ENCODE data around the gene YBEY.

- no peak for TF ChIP-seq EP300 (IDR thresholded peaks at IDR 0.05)
- TF ChIP-seq POLR2A (IDR thresholded peaks at IDR 0.05): no peak
- TF ChIP-seq, protein P1, sequence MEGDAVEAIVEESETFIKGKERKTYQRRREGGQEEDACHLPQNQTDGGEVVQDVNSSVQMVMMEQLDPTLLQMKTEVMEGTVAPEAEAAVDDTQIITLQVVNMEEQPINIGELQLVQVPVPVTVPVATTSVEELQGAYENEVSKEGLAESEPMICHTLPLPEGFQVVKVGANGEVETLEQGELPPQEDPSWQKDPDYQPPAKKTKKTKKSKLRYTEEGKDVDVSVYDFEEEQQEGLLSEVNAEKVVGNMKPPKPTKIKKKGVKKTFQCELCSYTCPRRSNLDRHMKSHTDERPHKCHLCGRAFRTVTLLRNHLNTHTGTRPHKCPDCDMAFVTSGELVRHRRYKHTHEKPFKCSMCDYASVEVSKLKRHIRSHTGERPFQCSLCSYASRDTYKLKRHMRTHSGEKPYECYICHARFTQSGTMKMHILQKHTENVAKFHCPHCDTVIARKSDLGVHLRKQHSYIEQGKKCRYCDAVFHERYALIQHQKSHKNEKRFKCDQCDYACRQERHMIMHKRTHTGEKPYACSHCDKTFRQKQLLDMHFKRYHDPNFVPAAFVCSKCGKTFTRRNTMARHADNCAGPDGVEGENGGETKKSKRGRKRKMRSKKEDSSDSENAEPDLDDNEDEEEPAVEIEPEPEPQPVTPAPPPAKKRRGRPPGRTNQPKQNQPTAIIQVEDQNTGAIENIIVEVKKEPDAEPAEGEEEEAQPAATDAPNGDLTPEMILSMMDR (IDR thresholded peaks at IDR 0.05): no peak
Measured at GRCh38 chr21:46273341-46273740, 12.8 kb upstream of the YBEY start.

All from upper lobe of left lung (tissue), 4 donors.